Smooth muscle cell (in vitro differentiated cells): ENCODE results near the gene CMIP. TPM values are rescaled to one million over a fixed set of nuclear protein-coding genes. Genes with fewer than 3 reads are reported as not detected.

ENCODE experiments used
- DNase-seq: peaks from one replicate; lab custom pipeline; 2025; ENCODE audit not compliant: unreplicated experiment; lab: John Stamatoyannopoulos, UW
- H2AFZ ChIP-seq: fragments of 200-600 bp; sonication (generic); 2 replicates; pipeline ENCODE4 v1.6.0; 2016; ENCODE audit warnings: antibody characterized with exemption, low read depth, mild to moderate bottlenecking
- H3F3A ChIP-seq: fragments of 200-600 bp; sonication (generic); 2 replicates; pipeline ENCODE4 v1.6.0; 2017; ENCODE audit warnings: antibody characterized with exemption, low read depth
- H3K27ac ChIP-seq: fragments of 200-600 bp; sonication (generic); 2 replicates; pipeline ENCODE4 v1.5.1; 2016; ENCODE audit warnings: low read depth, mild to moderate bottlenecking
- H3K27me3 ChIP-seq: fragments of 200-600 bp; sonication (generic); 2 replicates; pipeline ENCODE4 v1.6.1; 2016; ENCODE audit warnings: low read depth, mild to moderate bottlenecking
- H3K36me3 ChIP-seq: fragments of 200-600 bp; sonication (generic); 2 replicates; pipeline ENCODE4 v1.5.1; 2016; ENCODE audit warnings: low read depth
- H3K4me1 ChIP-seq: fragments of 200-600 bp; sonication (generic); 2 replicates; pipeline ENCODE4 v1.5.1; 2016; ENCODE audit warnings: low read depth
- H3K4me2 ChIP-seq: fragments of 200-600 bp; sonication (generic); 2 replicates; pipeline ENCODE4 v1.6.0; 2016; ENCODE audit warnings: mild to moderate bottlenecking
- H3K4me3 ChIP-seq: fragments of 200-600 bp; sonication (generic); 2 replicates; pipeline ENCODE4 v1.5.1; 2016; ENCODE audit warnings: mild to moderate bottlenecking
- H3K79me2 ChIP-seq: fragments of 200-600 bp; sonication (generic); 2 replicates; pipeline ENCODE4 v1.6.0; 2016; ENCODE audit warnings: low read depth, mild to moderate bottlenecking
- H3K9ac ChIP-seq: fragments of 200-600 bp; sonication (generic); 2 replicates; pipeline ENCODE4 v1.6.0; 2016; ENCODE audit warnings: low read depth
- H3K9me3 ChIP-seq: fragments of 200-600 bp; sonication (generic); replicated peaks from 2 replicates; pipeline ENCODE4 v1.5.1; 2016; ENCODE audit warnings: low read depth
- H4K20me1 ChIP-seq: fragments of 200-600 bp; sonication (generic); 2 replicates; pipeline ENCODE4 v1.6.0; 2016; ENCODE audit warnings: low read depth
- WGBS: methylation state at CpG from one replicate; pipeline ENCODE4 v1.1.7; 2016; ENCODE audit warnings: low lambda C conversion rate; 5-methylcytosine and 5-hydroxymethylcytosine counted together
- polyA plus RNA-seq: library from polyadenylated mRNA; unstranded; fragments of >200 nt; fragmentation: Nextera tagmentation; extraction: Ambion mirVana; gene quantifications from 2 replicates; pipeline ENCODE4 v1.2.1, GENCODE V29; 2016
- total RNA-seq: library from RNA; depleted of rRNA; stranded (reverse); fragments of >200 nt; gene quantifications from 2 replicates; pipeline ENCODE4 v1.2.3, GENCODE V29; 2014
- TF ChIP-seq, protein P1 (sequence below): fragments of 200-600 bp; sonication (generic); IDR thresholded peaks from 2 replicates; pipeline ENCODE4 v1.5.1; 2017; ENCODE audit warnings: borderline replicate concordance, mild to moderate bottlenecking, antibody characterized with exemption; ENCODE audit not compliant: insufficient read depth, poor library complexity, severe bottlenecking

Gene CMIP
- total and polyA plus RNA-seq, 2 experiments from 2014 or later = 2.5 to 44.5 TPM

DNA sequence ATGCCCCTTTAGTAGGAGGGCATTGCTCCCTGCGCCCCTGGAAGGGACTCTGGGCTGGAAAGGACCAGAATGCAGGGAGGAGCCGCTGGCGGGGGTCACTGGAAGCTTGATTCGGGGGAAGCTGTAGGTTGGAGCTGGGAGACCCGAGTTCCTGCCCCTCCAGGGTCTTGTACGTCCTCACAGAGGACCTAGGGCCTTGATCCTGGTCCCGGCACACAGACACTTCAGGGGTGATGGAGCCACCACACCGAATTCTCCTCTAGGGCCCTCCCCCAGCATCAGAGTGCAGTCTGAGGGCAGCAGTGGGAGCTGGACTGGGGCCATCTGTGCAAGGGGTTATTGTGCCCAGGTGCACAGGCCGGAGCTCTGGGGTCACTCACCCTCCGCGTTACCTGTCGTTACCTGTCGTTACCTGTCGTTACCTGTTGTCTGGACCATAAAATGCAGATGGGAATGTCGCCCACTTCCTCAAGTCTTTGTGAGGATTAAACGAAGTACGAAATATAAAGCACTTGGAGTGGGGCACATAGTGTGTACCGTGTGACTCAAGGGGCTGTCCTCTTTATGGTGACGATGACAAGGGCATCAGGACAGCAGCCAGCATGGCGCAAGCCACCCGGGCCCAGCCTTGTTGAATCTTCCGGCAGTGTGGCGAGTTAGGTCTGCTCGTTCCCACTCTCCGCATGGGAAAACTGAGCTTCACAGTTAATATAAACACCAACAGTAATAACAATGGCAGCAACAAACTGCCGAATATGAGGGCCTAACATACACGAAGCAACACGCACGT is 48.6 kb downstream of the CMIP start:
- no peaks in the 10 kb centered on the region for H3K9me3 ChIP-seq
- DNase-seq = no peak
- H3K27me3 ChIP-seq = no peaks in the 10 kb centered on the region
- TF ChIP-seq, protein P1, sequence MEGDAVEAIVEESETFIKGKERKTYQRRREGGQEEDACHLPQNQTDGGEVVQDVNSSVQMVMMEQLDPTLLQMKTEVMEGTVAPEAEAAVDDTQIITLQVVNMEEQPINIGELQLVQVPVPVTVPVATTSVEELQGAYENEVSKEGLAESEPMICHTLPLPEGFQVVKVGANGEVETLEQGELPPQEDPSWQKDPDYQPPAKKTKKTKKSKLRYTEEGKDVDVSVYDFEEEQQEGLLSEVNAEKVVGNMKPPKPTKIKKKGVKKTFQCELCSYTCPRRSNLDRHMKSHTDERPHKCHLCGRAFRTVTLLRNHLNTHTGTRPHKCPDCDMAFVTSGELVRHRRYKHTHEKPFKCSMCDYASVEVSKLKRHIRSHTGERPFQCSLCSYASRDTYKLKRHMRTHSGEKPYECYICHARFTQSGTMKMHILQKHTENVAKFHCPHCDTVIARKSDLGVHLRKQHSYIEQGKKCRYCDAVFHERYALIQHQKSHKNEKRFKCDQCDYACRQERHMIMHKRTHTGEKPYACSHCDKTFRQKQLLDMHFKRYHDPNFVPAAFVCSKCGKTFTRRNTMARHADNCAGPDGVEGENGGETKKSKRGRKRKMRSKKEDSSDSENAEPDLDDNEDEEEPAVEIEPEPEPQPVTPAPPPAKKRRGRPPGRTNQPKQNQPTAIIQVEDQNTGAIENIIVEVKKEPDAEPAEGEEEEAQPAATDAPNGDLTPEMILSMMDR = no peak
- no peak overlapping the region for H2AFZ ChIP-seq
- no peak overlapping the region for H3K9ac ChIP-seq
- H3F3A ChIP-seq = peaks cover 3% of the 10 kb centered on the region
- H3K27ac ChIP-seq = peak overlapping the region; percentile 83
- peaks cover 100% of the 10 kb centered on the region for H4K20me1 ChIP-seq
- no peaks in the 10 kb centered on the region for H3K36me3 ChIP-seq
- no peak overlapping the region for H3K4me2 ChIP-seq
- peaks cover 91% of the 10 kb centered on the region for H3K79me2 ChIP-seq
- 84% methylated on average over 29 of the region's 29 CpGs for WGBS
- no peak overlapping the region for H3K4me3 ChIP-seq
- H3K4me1 ChIP-seq = no peaks in the 10 kb centered on the region

DNA sequence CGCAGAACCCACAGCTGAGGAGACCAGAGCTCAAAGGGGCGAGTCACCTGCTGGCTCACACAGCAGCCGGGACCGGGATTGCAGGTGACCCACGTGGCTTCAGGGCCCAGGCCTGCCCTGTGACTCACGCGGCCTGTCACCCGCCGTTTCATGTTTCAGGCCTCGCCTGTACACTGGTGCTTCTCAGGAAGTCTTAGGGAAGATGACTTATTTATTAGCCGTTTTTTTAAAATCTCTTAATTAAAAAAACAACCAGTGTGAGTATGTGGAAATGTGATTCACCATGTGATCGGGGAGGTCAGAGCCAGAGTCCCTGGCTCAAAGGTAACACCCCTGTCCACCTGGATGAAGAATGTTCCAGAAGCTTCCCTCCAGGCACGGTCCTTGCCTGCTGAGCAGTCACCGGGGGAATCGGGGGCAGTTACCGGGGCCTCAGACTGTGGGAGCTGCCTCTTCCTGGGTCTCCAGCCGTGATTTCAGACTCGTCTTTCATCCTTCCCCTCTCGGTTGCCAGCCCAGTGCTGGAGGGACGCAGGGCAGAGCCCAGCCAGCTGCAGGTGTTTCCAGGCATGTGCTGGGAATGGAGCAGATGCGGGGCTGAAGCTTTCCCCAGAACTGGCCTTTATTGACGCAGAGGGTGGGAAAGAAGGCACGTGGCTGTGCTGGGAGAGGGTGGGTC is 49.3 kb downstream of the CMIP start:
- DNase-seq = no peak
- peaks cover 91% of the 10 kb centered on the region for H3K79me2 ChIP-seq

DNA sequence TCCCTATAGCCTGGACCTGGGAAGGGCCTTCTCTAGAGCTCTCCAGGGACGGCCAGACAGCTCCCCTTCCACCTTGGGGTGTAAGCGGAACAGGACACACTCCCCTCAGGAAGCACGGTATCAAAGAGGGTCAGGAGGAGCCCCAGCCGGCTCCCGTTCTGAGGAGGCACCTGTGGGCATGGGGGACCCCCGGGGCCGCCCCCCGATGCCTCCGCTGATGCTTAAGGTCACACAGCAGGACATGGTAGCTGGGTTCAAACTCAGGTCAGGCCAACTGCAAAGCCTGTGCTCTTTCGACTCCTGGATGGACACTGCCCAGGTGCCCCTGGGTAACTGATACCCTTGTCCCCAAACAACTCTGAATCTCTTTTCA is 49.8 kb downstream of the CMIP start:
- Histone ChIP-seq H3F3A (peaks cover 3% of the 10 kb centered on the region), H3K4me2 (no peak overlapping the region), H3K4me3 (no peak overlapping the region), H4K20me1 (peaks cover 100% of the 10 kb centered on the region), H2AFZ (no peak overlapping the region), H3K27me3 (no peaks in the 10 kb centered on the region), H3K36me3 (no peaks in the 10 kb centered on the region), H3K9me3 (no peaks in the 10 kb centered on the region), H3K9ac (no peak overlapping the region), H3K4me1 (no peaks in the 10 kb centered on the region), H3K27ac (peak overlapping the region; percentile 83), H3K79me2 (peaks cover 93% of the 10 kb centered on the region)
- DNase-seq = no peak
- 93% methylated on average over 10 of the region's 10 CpGs for WGBS
- TF ChIP-seq, protein P1 = no peak

More for the DNA sequence above, 49.3 kb downstream of the CMIP start:
- WGBS = 59% methylated on average over 23 of the region's 23 CpGs
- Histone ChIP-seq H3K4me1 (no peaks in the 10 kb centered on the region), H4K20me1 (peaks cover 100% of the 10 kb centered on the region), H3K4me3 (no peak overlapping the region), H3F3A (peaks cover 3% of the 10 kb centered on the region), H2AFZ (no peak overlapping the region), H3K4me2 (peak overlapping the region; percentile 51), H3K27ac (peak overlapping the region; percentile 83), H3K9me3 (no peaks in the 10 kb centered on the region), H3K27me3 (no peaks in the 10 kb centered on the region), H3K36me3 (no peaks in the 10 kb centered on the region), H3K9ac (peak overlapping the region; percentile 41)
- TF ChIP-seq, protein P1 = no peak
